GM12891 (cell line): ENCODE results near the gene CASP9.

ENCODE experiments used
- POLR2A ChIP-seq: IDR thresholded peaks from 2 replicates; pipeline ENCODE4 v1.6.1; 2011; ENCODE audit warnings: low read depth, low read length, control low read depth
- POLR2AphosphoS5 ChIP-seq: IDR thresholded peaks from 2 replicates; pipeline ENCODE4 v1.6.1; 2011; ENCODE audit warnings: low read depth, low read length, control low read depth
- SPI1 ChIP-seq: IDR thresholded peaks from 2 replicates; pipeline ENCODE4 v1.6.1; 2011; ENCODE audit warnings: low read depth, low read length, control low read depth
- TAF1 ChIP-seq: IDR thresholded peaks from 2 replicates; pipeline ENCODE4 v1.6.1; 2011; ENCODE audit warnings: low read depth, low read length, control low read depth

DNA sequence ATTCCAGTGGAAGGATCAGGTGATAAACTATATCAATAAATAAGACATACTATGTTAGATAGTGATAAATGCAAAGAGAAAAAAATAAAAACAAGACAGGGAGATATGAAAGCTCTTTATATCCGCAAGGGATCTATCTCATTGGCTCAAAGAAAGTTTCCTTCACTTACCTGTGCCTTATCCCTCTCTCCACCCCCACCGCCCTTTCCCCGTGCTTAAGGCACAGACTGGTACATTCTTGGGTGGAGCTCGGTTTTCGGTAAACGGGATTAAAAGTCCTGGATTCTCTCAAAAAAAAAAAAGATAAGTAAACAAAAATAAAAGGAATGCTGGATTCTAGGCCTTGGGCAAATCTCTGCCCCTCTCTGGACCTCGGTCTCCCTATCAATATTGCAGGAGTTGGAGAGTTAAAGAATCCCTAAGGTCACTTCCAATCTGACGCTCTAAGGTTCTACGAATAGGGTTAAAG is 2.0 kb upstream of the CASP9 start:
- TF ChIP-seq SPI1 (no peak), POLR2AphosphoS5 (no peak), POLR2A (no peak), TAF1 (no peak)
